Stimulated activated CD4-positive, alpha-beta T cell treated with anti-CD3 and anti-CD28 coated beads, Interleukin-12 subunit alpha, Interleukin-12 subunit beta, amount 100 ng/mL, for 24 hours (primary cell): ENCODE measurements around the gene LSG1.
"Not testable (repeated sequence)": the region's sequence is repeated elsewhere in the genome, so short reads cannot be mapped to it uniquely, and the experiment has no call there.

Experiments
- DNase-seq, 2 experiments: peaks; one replicate each; pipeline ENCODE4 v3.0.0-alpha.2; 2020; ENCODE audit warnings: low read depth in 2 of 2

The LSG1 gene

DNA sequence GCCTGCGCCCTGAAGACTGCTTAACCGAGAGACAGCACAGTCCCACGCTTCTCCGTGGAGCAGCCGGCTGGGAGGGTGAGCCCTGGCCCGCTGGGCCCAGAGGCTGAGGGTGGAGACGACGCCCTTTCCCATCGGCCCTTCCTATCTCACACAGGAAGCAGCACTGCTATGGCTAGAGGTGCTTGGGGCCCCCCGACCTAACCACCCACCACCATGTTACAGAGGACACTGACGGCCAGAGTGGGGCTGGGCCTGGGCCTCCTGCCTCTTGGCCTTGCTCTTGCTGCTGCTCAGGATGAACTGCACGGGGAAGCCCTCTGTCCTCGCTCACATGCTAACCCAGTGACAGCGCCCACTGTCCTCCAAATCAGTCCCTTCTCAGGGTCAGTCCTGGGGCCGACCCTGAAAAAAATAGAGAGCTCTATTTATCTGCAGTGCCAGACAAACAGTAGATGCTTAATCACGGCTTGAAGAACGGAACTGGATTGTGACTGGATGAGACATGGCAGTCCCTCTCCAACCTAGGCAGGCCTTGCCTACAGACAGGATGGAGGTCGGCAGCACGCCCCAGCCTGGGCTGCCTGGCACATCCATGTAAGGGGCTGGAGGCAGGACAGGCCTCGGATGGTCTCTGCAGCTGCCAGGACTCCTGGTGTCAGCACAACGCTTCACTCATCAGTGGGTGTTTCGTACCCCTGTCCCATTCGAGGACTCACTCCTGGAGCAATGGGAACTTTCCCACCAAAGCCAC lies 53.0 kb downstream of the LSG1 start:
- no peak for DNase-seq

DNA sequence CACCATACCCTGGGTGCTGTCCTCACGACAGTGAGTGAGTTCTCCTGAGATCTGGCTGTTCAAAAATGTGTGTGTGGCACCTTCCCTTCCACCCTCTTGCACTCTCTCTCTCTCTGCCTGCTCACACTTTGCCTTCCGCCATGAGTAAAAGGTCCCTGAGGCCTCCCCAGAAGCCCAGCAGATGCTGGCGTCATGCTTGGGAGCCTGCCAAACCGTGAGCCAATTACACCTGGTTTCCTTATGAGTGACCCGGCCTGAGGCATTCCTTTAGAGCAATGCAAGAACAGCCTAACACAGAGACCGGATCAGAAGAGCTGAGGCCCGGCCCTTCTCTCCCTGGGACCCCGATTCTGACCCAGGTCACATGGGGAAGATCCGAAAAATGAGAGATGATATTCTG lies 54.2 kb downstream of the LSG1 start:
- DNase-seq: no peak

DNA sequence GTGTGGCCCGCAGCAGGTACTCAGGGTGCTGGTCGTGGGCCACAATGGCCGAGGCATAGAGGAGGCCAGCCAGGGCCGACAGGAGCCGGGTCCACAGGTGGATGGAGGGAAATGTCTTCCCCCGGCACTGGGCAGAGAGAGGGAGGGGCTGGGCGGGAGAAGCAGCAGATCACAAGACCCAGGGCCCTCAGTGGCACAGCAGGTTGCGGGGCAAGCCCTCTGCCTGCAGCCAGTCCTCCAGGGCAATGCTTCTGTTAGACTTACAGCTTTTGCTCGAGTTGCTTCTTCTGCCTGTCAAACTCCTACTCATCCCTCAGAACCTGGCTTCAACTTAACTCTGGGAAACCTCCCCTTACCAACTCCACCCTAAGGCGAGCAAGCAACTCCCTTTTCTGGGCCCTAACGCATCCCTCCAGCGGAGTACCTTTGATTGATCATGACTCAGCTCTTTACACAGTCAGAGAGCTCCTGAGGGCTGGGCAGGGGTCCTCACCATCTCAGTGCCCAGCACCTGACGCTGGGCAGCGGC lies 54.8 kb downstream of the LSG1 start:
- no peak for DNase-seq

DNA sequence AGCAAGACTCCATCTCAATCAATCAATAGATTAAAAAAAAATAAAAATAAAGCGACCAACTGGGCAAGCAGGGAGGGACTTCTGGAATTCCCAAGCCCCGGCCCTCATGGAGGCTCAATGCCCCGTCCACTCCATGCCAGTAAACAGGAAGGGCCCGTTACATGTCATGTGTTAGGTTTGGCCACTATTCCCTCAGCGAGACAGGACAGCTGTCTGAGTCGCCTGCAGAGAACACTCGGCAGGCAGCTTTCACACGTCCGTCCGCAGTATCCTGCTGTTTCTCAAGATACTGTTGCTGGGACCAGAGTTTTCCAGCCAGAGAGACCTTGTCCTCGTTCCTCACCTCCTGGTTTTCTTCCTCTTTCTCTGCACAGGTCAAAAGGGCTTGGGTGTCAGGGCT lies 56.8 kb downstream of the LSG1 start:
- no peak for DNase-seq

DNA sequence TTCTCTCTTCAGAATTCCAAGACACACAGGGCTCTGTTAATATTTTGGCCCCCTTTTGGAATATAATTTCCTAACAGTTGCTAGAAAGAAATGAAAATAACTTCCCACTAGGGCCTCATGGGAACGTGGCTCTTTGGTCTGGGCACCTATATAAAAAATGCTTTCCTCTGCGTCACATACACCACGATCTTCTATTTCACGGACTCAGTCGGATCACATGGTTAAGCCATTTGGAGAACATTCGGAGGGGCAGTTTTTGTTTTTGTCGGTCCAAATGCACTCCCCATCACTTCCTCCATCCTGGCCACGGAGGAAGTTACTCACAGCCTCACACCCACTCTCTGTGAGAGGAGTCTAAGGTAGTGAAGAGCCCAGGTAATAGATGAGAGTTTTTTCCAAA lies 59.8 kb downstream of the LSG1 start:
- no peak for DNase-seq

DNA sequence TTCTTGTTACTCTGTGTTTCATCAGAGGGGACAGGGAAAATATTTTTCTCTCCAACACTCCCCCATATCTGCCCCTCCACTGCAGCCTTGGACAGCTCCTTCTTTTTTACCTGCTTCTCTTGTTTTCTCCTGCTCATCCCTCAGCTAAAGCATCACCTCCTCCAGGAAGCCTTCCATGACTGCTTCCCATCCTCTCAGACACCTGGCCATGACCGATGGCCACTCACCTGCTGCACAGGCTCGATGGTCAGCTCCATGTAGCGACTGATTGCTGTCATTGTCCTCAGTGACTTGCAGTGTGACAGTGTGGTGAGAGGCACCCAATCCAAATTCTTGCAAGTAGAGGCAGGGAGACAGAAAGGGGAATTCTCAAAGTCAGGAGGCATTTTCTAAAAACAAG lies 61.3 kb downstream of the LSG1 start:
- DNase-seq: no peak

DNA sequence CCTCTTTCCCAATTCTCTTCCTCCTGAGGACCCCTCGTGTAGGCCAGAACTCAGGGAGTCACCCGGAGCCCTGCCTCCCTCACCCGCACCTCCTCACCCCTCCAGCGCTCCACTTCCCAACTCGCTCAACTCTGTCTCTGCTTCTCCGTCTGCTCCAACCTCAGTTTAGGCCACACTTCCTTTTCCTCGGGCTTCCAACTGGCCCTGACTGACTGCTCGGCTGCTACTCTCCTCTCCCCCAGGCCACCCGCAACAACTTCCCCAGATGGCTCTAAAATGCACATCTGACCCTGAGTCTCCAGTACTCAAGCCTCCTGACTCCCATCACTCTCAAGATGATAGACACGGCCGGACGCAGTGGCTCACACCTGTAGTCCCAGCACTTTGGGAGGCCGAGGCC lies 62.4 kb downstream of the LSG1 start:
- DNase-seq: no peak

DNA sequence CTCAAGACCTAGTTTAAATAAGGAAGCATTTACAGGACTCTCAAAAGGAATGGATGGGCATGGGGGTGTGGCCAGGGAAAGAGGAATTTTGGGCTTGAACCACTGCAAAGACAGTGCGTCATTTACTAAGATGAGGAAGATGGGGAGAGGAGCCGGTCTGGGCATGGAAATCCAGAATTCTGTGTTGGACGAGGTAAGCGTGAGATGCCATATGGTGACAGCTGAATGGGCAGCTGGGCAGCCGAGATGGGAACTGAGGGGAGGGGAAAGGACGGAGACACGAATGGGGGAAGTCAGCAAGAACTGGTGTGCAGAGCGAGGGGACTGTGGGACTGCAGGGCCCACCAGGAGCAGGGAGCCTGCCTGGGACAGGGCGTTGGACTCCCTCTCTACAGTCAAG lies 63.0 kb downstream of the LSG1 start:
- no peak for DNase-seq

DNA sequence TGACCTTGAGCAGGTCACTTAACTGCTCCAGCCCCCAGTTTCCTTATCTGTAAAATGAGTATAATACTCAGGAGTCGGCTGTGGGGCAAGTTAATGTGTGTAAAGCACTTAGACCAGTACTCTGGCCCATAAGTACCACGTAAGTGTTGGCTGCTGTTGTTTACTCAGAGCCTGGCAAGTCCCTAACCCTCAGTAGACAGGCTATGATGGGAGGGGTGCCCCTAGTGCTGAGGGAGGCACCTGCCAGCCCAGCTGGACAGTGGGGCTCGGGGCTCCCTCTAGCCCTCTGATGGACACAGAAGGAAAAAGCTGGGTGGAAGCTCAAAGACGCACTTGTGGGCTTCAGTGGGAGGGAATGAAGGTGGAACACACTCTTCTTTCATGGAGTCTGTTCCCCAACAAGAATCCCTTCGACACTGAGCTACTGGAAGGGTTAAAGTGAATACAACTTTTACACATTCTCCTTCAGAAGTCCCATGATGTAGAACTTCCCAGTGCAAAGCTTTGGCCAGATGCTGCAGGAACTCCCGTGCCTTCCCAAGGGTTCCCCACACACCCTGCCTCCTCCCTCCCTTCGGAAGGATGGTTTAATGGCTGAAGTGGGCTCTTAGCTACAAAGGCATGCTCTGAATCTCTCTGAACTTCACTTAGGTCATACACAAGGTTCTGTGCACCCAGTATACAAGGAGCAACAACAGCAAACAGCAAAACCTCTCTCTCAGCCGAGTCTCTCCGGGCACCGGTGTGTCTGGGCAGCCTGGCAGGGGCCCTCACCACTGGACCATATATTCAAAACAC lies 64.2 kb downstream of the LSG1 start:
- no peak for DNase-seq

DNA sequence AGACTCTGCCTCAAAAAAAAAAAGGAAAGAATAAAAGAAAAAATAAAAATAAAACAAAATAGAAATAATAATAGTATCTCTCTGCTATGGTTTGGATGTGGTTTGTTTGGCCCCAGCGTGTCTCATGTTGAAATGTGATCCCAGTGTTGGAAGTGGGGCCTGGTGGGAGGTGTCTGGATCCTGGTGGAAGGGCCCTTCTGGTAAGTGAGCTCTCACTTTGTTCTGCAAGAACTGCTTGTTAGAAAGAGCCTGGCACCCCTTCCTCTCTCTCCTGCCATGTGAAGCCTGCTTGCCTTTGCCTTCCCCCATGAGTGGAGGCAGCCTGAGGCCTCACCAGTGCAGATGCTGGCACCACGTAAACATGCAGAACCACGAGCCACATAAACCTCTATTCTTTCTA lies 65.0 kb downstream of the LSG1 start:
- no peak for DNase-seq

DNA sequence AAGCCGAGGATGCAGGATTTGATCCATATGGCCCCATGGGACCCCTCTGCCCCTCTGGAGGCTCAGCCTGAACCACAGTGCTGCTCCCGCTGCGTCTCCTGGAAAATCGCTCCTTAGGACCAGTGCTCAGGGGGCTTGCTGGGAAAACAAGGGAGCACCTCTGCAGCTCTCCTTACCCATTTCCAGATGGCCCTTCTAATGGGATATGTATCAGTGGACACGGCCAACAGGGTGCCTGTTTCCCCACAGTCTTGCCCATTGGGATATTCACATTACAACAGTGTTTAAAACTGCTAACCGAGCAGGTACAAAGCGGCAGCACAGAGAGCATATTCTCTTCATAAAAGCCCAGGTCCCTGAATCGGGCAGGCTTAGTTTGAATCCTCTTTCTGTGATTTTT lies 65.8 kb downstream of the LSG1 start:
- no peak for DNase-seq

DNA sequence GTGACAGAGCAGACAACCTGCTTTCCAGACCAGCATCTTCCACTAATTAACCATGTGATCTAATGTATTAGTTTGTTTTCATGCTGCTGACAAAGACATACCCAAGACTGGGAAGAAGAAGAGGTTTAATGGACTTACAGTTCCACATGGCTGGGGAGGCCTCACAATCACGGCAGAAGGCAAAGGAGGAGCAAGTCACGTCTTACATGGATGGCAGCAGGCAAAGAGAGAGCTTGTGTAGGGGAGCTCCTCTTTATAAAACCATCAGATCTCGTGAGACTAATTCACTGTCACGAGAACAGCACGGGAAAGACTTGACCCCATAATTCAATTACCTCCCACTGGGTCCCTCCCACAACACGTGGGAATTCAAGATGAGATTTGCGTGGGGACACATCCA lies 66.7 kb downstream of the LSG1 start:
- DNase-seq: not testable (repeated sequence)

DNA sequence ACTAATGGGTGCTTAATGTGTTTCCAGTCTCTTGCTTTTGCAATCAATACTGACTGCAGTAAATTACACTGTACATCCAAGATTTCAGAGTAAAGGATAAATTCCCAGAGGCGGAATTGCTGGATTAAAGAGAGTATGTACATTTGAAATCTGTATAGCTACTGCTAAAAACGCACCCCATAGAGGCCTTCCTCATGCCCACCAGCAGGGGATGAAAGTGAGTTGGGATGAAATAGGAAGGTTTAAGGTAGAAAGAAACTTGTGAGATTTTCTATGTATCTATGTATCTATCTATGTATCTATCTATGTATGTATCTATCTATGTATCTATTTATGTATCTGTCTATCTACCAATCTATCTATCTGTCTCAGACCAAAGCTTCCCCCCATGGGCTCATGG lies 67.2 kb downstream of the LSG1 start:
- DNase-seq: no peak

DNA sequence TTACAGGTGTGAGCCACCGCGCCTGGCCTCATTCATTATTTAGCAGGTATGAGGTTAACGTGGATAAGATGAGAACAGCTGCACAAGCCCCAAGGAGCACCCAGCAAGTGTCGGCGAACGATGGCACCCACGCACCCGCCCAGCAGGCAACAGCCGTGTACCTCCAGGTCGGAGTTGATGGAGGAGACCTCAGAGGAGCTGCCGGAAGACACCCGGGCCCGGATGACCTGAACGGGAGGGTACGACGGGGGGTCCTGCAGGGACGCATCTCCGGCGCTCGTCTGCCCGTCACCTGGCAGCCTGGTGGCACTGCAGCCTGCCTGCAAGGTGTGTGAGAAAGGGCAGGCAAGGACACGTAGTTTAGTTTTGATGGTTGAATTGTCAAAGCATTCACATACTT lies 67.9 kb downstream of the LSG1 start:
- no peak for DNase-seq

DNA sequence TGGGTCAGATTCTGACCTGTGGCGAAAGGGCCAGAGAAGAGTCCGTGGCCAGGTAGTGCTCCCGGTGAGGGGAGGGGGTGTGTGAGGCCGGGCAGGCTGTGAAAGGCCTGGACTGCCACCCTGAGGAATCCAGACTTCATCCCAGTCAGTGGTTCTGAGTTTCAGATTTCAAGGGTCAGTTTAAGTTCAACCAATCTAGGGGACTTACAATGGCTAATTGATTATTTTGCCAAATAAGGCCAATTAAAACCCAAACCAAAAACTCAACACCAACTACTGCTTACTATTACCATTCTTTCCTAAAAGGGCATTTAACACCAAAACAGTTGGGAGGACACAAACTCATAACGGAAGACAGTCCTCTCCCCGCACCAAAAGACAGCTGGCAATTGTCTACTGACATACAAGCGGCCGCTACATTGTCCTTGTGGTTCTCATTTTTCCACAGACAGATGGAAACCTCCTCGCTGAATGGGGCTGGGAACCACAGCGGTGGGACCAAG lies 69.3 kb downstream of the LSG1 start:
- no peak for DNase-seq

DNA sequence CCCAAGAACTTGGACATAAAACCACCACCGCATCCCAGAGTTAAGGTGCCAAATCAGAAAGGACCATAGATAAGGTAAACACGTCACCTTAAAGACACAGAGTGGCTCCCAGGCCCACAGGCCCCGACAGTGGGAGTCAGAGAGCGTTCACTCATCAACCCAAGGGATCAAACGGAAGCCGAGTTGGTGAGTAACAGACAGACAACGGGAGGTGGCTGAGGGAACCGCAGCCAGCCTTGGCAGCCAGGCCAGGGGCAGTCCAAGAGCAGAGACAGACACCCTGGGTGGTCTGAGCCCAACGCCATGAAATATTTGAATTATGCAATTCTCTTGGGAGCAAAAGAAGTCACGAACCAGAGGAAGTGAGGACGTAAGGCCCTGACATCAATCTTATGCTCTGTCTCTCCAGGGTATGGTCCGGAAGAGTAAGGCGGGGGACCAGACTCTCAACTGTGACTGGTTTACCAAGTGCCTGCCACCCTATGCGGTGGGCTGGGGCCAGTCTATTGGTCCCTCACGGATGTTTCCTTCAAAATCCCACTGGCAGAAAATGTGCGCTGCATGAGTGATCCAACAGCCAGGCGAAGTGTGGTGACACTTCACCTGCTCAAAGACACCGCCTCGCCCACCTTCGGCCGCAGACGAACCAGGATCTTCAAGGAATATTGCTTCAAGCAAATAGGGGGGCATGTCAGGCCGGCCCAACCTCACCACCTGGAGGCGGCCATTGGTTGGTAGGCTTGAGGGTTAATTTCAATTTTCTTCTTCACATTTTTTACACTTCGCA lies 73.0 kb downstream of the LSG1 start:
- DNase-seq: no peak

DNA sequence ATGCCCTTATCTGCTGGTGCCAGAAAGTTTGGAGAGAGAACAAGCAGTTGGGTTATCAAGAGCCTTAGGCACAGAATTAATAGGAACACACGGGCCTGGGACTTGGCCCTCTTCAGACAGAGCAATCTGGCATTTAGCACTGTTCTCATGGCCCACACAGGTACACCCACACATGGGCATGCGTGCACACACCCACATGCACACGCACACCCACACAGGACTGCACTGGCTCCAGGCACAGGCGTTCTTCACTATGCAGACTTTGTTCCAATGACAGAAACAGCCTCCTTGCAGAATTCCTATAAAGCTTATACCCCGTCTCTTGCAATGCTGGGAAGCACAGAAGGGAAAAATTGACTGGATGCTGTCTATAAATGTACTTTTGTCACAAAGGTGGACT lies 75.1 kb downstream of the LSG1 start:
- no peak for DNase-seq

DNA sequence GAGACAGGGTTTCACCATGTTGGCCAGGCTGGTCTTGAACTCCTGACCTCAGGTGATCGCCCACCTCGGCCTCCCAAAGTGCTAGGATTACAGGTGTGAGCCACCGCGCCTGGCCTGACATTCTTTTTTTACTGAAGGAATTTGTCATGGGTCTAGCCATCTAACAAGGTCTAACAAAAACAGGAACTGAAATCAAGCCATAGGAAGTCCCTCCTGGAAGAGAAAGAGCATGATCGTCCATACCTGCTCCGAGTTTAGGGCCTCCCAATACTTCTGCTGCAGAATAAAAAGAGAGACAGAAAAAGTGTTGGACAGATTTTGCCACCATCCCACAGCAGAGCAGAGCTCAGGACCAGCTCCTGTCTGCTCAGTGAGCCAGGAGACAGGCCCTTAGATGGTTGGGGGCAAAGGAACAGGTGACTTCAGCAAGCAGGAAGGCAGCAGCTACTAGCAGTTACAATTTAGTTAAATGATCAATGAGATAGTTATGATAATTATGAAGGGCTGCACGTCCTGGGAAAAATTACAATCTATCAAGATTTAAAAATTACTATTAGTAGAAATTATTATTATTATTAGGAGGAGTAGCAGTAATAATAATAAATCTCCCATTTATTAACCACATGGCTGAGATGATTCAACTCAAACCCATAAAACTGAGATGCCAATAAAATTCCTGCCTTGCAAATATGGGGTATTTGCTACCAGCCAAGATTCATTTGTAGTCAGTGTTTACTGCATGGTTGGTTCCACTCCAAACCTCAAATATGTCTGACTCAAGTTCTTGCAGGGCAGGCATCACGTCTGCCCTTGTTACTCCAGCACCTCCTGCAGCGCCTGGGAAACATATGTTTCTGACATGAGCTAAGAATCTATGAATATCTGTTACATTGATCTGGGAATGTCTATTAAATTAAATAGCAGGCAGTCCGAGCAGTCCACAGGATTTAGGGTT lies 78.9 kb downstream of the LSG1 start:
- no peak for DNase-seq
